Right lobe of liver (tissue), 4 donors: ENCODE data around the gene CBX7.

Experiments used
- CTCF ChIP-seq, 4 donors: fragments of 200-600 bp in 3 of 4; fragments of 450-650 bp in 1 of 4; IDR thresholded peaks; one replicate each; pipeline versions ENCODE4 v1.5.1 to v1.8.0; 2016 to 2022; ENCODE audit warnings: antibody characterized with exemption in 4 of 4, mild to moderate bottlenecking in 2 of 4
- POLR2A ChIP-seq: fragments of 450-650 bp; IDR thresholded peaks from one replicate; pipeline ENCODE4 v1.6.1; 2017; ENCODE audit warnings: antibody characterized with exemption, mild to moderate bottlenecking
- donor health status: DM: no; HTN: no; CAD: no.
- donor health status: DM: no; HTN: no; CAD: no.
- donor health status: DM: no; HTN: yes; CAD: no.

GRCh38 chr22:39088685-39089032 is 63.8 kb downstream of the CBX7 start:
- TF ChIP-seq CTCF (IDR thresholded peaks at IDR 0.05) (no peak), POLR2A (no peak)
